SJCRH30 (cell line): ENCODE data around the gene IGFL1. TPM values are rescaled to one million over a fixed set of nuclear protein-coding genes. Genes with fewer than 3 reads are reported as not detected.
"Not testable (repeated sequence)": the region's sequence is repeated elsewhere in the genome, so short reads cannot be mapped to it uniquely, and the experiment has no call there.

Experiments
- DNase-seq, 2 experiments: peaks; one replicate each; pipeline ENCODE4 v3.0.0-alpha.2; 2015 to 2020
- H3K27ac ChIP-seq: fragments of 250-450 bp; sonication (Bioruptor Pico); 2 replicates; pipeline ENCODE4 v1.5.1; 2020; ENCODE audit warnings: mild to moderate bottlenecking, moderate library complexity
- H3K27me3 ChIP-seq: fragments of 250-450 bp; sonication (Bioruptor Pico); 2 replicates; pipeline ENCODE4 v1.5.1; 2020; ENCODE audit warnings: mild to moderate bottlenecking, moderate library complexity
- H3K36me3 ChIP-seq: fragments of 250-450 bp; sonication (Bioruptor Pico); 2 replicates; pipeline ENCODE4 v1.5.1; 2020; ENCODE audit warnings: mild to moderate bottlenecking, moderate library complexity
- H3K4me1 ChIP-seq: fragments of 250-450 bp; sonication (Bioruptor Pico); 2 replicates; pipeline ENCODE4 v1.5.1; 2020; ENCODE audit warnings: mild to moderate bottlenecking, moderate library complexity
- H3K4me3 ChIP-seq: fragments of 250-450 bp; sonication (Bioruptor Pico); 2 replicates; pipeline ENCODE4 v1.5.1; 2020; ENCODE audit warnings: mild to moderate bottlenecking, moderate library complexity
- H3K9me3 ChIP-seq: fragments of 250-450 bp; sonication (Bioruptor Pico); replicated peaks from 2 replicates; pipeline ENCODE4 v1.5.1; 2020; ENCODE audit warnings: mild to moderate bottlenecking, moderate library complexity
- total RNA-seq: library from RNA; depleted of rRNA; stranded (reverse); fragments of >200 nt; shearing (Covaris generic); gene quantifications from 2 replicates; pipeline ENCODE4 v1.2.3, GENCODE V29; 2014

Gene IGFL1
- total RNA-seq, 1 experiment from 2014 or later: not detected

DNA sequence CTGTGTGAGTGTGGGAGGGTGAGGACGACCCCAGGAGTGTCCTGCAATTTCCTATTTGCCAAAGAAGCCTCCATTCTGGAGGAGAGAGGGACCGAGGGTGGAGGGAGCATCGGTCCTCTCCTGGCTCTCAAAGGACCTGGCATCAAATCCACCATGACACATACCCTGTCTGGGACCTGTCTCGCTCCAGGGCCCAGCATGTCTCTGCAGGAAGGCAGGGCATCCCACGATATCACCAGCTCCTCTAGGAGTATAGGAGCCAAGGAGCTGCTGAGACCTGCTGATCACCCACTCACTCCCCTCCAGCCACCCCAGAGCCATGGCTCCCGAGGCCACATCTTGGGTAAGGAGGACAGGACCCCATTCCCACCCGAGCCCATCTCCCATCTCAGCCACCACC, 33.6 kb upstream of the IGFL1 start:
- H3K27me3 ChIP-seq: peaks cover 14% of the 10 kb centered on the region

GRCh38 chr19:46196410-46197124, 33.0 kb upstream of the IGFL1 start:
- Histone ChIP-seq H3K27ac (no peak overlapping the region), H3K36me3 (no peaks in the 10 kb centered on the region), H3K9me3 (no peaks in the 10 kb centered on the region), H3K4me3 (no peak overlapping the region), H3K27me3 (peaks cover 21% of the 10 kb centered on the region), H3K4me1 (no peaks in the 10 kb centered on the region)
- DNase-seq: no peak

More for the DNA sequence above, 33.6 kb upstream of the IGFL1 start:
- H3K4me3 ChIP-seq, H3K36me3 ChIP-seq, H3K9me3 ChIP-seq, DNase-seq, H3K4me1 ChIP-seq, H3K27ac ChIP-seq: not testable (repeated sequence)

- no peaks in the 10 kb centered on the region for H3K9me3 ChIP-seq
- H3K36me3 ChIP-seq: no peaks in the 10 kb centered on the region
- H3K27me3 ChIP-seq: peaks cover 17% of the 10 kb centered on the region
- no peak for DNase-seq
- H3K4me1 ChIP-seq: no peaks in the 10 kb centered on the region
- H3K4me3 ChIP-seq: no peak overlapping the region
- no peak overlapping the region for H3K27ac ChIP-seq
Observed at GRCh38 chr19:46197314-46198070, 32.0 kb upstream of the IGFL1 start.

DNA sequence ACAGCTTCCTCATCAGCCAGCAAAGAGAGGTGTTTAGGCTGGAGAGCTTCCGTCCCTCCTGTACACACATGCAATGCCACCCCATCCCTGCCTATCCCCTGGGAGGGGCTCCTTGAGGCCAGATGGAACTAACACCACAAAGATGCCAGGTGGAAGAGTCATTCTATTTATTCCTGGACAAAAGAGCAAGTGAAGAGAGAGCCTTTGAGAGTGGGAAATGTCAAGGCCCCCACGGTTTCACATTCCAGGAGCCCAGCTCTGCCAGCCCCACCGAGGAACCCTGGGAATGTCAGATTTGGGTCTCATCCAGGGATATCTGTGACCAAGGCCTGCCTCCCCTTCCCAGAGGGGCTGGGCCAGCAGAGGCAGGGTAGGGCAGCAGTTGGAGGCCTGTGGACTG, 30.8 kb upstream of the IGFL1 start:
- no peak for DNase-seq
- Histone ChIP-seq H3K9me3 (no peaks in the 10 kb centered on the region), H3K36me3 (no peaks in the 10 kb centered on the region), H3K27ac (no peak overlapping the region), H3K4me1 (no peaks in the 10 kb centered on the region), H3K4me3 (no peak overlapping the region), H3K27me3 (peaks cover 12% of the 10 kb centered on the region)

- no peaks in the 10 kb centered on the region for H3K36me3 ChIP-seq
- H3K9me3 ChIP-seq: no peaks in the 10 kb centered on the region
- H3K4me3 ChIP-seq: no peak overlapping the region
- peaks cover 12% of the 10 kb centered on the region; the same call in 1 of the 2 replicates for H3K27me3 ChIP-seq
- no peak overlapping the region for H3K27ac ChIP-seq
- H3K4me1 ChIP-seq: no peaks in the 10 kb centered on the region
- DNase-seq: no peak
Observed at GRCh38 chr19:46201454-46202310, 27.9 kb upstream of the IGFL1 start.

DNA sequence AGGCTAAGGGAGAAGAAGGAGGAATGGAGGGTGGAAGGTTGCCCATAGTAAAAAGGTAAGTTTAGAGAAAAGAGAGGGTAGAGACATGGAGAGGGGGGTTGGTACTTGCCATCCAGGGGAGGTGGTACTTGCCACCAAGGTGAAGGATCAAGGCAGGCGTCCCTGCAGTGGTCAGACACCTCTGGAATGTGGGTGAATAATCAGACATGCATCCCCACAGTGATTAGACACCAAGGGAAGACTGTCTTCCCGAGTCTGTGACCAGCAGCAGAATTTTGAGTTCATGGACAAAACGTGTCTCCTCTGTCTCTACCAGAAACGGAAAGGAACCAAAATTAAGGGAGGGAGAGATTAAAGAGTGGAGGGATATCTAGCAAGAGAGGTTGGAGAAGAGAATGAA, 27.1 kb upstream of the IGFL1 start:
- Histone ChIP-seq H3K4me3 (no peak overlapping the region), H3K9me3 (no peaks in the 10 kb centered on the region), H3K27me3 (peaks cover 12% of the 10 kb centered on the region; the same call in 1 of the 2 replicates), H3K4me1 (no peaks in the 10 kb centered on the region), H3K36me3 (no peaks in the 10 kb centered on the region), H3K27ac (no peak overlapping the region)
- no peak for DNase-seq

GRCh38 chr19:46202872-46203860, 26.4 kb upstream of the IGFL1 start:
- Histone ChIP-seq H3K4me3 (no peak overlapping the region), H3K9me3 (no peaks in the 10 kb centered on the region), H3K36me3 (no peaks in the 10 kb centered on the region), H3K27ac (no peak overlapping the region), H3K27me3 (peaks cover 12% of the 10 kb centered on the region; the same call in 1 of the 2 replicates), H3K4me1 (no peaks in the 10 kb centered on the region)
- no peak for DNase-seq

- no peaks in the 10 kb centered on the region for H3K36me3 ChIP-seq
- no peaks in the 10 kb centered on the region for H3K9me3 ChIP-seq
- H3K4me3 ChIP-seq: no peak overlapping the region
- peaks cover 12% of the 10 kb centered on the region; the same call in 1 of the 2 replicates for H3K27me3 ChIP-seq
- no peak for DNase-seq
- H3K27ac ChIP-seq: no peak overlapping the region
- H3K4me1 ChIP-seq: no peaks in the 10 kb centered on the region
Observed at GRCh38 chr19:46204008-46204407, 25.5 kb upstream of the IGFL1 start.

GRCh38 chr19:46205183-46205984, 24.2 kb upstream of the IGFL1 start:
- Histone ChIP-seq H3K4me1 (no peaks in the 10 kb centered on the region), H3K36me3 (no peaks in the 10 kb centered on the region), H3K27me3 (peaks cover 12% of the 10 kb centered on the region; the same call in 1 of the 2 replicates), H3K9me3 (no peaks in the 10 kb centered on the region), H3K4me3 (no peak overlapping the region), H3K27ac (no peak overlapping the region)
- no peak for DNase-seq

GRCh38 chr19:46206176-46206575, 23.4 kb upstream of the IGFL1 start:
- no peaks in the 10 kb centered on the region for H3K9me3 ChIP-seq
- no peaks in the 10 kb centered on the region for H3K4me1 ChIP-seq
- no peak overlapping the region for H3K27ac ChIP-seq
- H3K27me3 ChIP-seq: peaks cover 9% of the 10 kb centered on the region; the same call in 1 of the 2 replicates
- no peak overlapping the region for H3K4me3 ChIP-seq
- DNase-seq: no peak
- H3K36me3 ChIP-seq: no peaks in the 10 kb centered on the region

- no peaks in the 10 kb centered on the region for H3K4me1 ChIP-seq
- H3K4me3 ChIP-seq: no peak overlapping the region
- no peaks in the 10 kb centered on the region for H3K9me3 ChIP-seq
- DNase-seq: no peak
- H3K27me3 ChIP-seq: peaks cover 5% of the 10 kb centered on the region; the same call in 1 of the 2 replicates
- no peaks in the 10 kb centered on the region for H3K36me3 ChIP-seq
- H3K27ac ChIP-seq: no peak overlapping the region
Observed at GRCh38 chr19:46206682-46207081, 22.9 kb upstream of the IGFL1 start.

- not testable (repeated sequence) for DNase-seq, H3K36me3 ChIP-seq, H3K27ac ChIP-seq, H3K4me3 ChIP-seq, H3K4me1 ChIP-seq, H3K27me3 ChIP-seq, H3K9me3 ChIP-seq
Observed at GRCh38 chr19:46207858-46208257, 21.7 kb upstream of the IGFL1 start.

GRCh38 chr19:46209051-46209450, 20.5 kb upstream of the IGFL1 start:
- Histone ChIP-seq H3K9me3 (no peaks in the 10 kb centered on the region), H3K27me3 (peaks cover 3% of the 10 kb centered on the region; the same call in 1 of the 2 replicates), H3K4me1 (no peaks in the 10 kb centered on the region), H3K36me3 (no peaks in the 10 kb centered on the region), H3K27ac (no peak overlapping the region), H3K4me3 (no peak overlapping the region)
- no peak for DNase-seq
